Uterus (tissue), 2 donors: Measurements from ENCODE around the gene COPS9.

Experiments used
- POLR2A ChIP-seq, 2 donors: fragments of 450-650 bp; IDR thresholded peaks; one replicate each; pipeline ENCODE4 v1.6.1; 2016; ENCODE audit warnings: antibody characterized with exemption in 2 of 2, mild to moderate bottlenecking in 1 of 2, moderate library complexity in 1 of 2
- TF ChIP-seq, protein P1 (sequence below), 4 experiments: fragments of 200-600 bp in 2 of 4; fragments of 450-650 bp in 2 of 4; sonication (generic) in 2 of 4; IDR thresholded peaks; one replicate each; pipeline ENCODE4 v1.5.1; 2016 to 2019; ENCODE audit warnings: antibody characterized with exemption in 4 of 4, mild to moderate bottlenecking in 2 of 4, moderate library complexity in 1 of 4

DNA sequence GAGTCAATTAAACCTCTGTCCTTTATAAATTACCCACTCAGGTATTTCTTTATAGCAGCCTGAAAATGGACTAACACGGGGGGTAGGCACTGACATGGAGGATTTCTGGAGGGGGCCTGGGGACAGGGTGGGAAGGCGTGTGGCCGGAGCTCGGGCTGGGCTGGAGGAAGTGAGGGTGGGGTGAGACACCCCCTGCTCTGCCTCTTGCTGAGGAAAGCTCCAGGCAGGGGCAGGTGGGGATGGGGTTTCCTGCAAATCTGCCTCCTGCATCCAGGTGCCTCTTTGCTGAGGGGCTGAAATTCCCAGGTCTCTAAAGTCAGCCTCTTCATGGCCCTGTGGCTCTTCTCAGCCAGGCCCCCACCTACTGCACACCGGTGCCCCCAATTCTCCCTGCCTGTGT is 30.1 kb upstream of the COPS9 start:
- TF ChIP-seq, protein P1, sequence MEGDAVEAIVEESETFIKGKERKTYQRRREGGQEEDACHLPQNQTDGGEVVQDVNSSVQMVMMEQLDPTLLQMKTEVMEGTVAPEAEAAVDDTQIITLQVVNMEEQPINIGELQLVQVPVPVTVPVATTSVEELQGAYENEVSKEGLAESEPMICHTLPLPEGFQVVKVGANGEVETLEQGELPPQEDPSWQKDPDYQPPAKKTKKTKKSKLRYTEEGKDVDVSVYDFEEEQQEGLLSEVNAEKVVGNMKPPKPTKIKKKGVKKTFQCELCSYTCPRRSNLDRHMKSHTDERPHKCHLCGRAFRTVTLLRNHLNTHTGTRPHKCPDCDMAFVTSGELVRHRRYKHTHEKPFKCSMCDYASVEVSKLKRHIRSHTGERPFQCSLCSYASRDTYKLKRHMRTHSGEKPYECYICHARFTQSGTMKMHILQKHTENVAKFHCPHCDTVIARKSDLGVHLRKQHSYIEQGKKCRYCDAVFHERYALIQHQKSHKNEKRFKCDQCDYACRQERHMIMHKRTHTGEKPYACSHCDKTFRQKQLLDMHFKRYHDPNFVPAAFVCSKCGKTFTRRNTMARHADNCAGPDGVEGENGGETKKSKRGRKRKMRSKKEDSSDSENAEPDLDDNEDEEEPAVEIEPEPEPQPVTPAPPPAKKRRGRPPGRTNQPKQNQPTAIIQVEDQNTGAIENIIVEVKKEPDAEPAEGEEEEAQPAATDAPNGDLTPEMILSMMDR (IDR thresholded peaks at IDR 0.05) = no peak
- no peak for TF ChIP-seq POLR2A (IDR thresholded peaks at IDR 0.05)
